ENCODE measurements around the gene CISD1.

GRCh38 chr10:58281092-58281752 is 12.3 kb downstream of the CISD1 start:
- no peak for TF ChIP-seq EZH2 (IDR thresholded peaks at IDR 0.05; ENCODE audit: borderline replicate concordance)
- TF ChIP-seq, protein P1, sequence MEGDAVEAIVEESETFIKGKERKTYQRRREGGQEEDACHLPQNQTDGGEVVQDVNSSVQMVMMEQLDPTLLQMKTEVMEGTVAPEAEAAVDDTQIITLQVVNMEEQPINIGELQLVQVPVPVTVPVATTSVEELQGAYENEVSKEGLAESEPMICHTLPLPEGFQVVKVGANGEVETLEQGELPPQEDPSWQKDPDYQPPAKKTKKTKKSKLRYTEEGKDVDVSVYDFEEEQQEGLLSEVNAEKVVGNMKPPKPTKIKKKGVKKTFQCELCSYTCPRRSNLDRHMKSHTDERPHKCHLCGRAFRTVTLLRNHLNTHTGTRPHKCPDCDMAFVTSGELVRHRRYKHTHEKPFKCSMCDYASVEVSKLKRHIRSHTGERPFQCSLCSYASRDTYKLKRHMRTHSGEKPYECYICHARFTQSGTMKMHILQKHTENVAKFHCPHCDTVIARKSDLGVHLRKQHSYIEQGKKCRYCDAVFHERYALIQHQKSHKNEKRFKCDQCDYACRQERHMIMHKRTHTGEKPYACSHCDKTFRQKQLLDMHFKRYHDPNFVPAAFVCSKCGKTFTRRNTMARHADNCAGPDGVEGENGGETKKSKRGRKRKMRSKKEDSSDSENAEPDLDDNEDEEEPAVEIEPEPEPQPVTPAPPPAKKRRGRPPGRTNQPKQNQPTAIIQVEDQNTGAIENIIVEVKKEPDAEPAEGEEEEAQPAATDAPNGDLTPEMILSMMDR (IDR thresholded peaks at IDR 0.05; ENCODE audit: poor library complexity): no peak

Data from hepatocyte (in vitro differentiated cells).